NCI-H2196 treated with DMSO at 0.1 percent for 48 hours (cell line): ENCODE results near the gene LTV1.
"Not testable (repeated sequence)": the region's sequence is repeated elsewhere in the genome, so short reads cannot be mapped to it uniquely, and the experiment has no call there.

Experiments used
- DNase-seq: peaks from one replicate; lab custom pipeline; 2025; ENCODE audit not compliant: unreplicated experiment; lab: John Stamatoyannopoulos, UW

The LTV1 gene

GRCh38 chr6:143840595-143841265 lies 2.4 kb upstream of the LTV1 start:
- DNase-seq, result no peak

- DNase-seq, result no peak
These were observed 657 bp upstream of the LTV1 start for GRCh38 chr6:143842461-143842901.

GRCh38 chr6:143843677-143843999 lies 500 bp downstream of the LTV1 start:
- no peak for DNase-seq

DNA sequence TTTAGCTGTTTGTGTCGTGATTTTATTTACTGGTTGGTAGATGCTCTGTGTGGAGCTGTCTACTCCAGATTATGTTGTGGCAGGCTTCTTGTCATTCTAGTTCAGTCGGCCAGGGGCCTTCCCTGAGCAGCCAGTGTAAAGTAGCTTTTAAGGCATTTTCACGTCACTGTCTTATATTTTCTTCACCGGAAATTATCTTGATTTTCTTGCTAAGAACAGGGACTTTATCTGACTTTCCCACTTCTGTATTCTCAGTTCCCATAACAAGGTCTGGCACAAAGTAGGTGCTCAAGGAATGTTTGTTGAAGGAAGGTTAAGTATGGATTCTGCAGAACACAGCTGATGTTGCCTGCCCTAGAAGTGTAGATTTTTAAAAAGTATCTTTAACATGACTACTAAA lies 868 bp downstream of the LTV1 start:
- DNase-seq, result no peak

- DNase-seq, result no peak
These were observed 1.9 kb downstream of the LTV1 start for GRCh38 chr6:143845033-143845432.

DNA sequence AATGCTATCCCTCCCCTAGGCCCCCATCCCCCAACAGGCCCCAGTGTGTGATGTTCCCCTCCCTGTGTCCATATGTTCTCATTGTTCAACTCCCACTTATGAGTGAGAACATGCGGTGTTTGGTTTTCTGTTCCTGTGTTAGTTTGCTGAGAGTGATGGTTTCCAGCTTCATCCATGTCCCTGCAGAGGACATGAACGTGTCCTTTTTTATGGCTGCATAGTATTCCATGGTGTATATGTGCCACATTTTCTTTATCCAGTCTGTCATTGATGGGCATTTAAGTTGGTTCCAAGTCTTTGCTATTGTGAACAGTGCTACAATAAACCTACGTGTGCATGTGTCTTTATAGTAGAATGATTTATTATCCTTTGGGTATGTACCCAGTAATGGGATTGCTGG lies 8.6 kb downstream of the LTV1 start:
- DNase-seq, result not testable (repeated sequence)

DNA sequence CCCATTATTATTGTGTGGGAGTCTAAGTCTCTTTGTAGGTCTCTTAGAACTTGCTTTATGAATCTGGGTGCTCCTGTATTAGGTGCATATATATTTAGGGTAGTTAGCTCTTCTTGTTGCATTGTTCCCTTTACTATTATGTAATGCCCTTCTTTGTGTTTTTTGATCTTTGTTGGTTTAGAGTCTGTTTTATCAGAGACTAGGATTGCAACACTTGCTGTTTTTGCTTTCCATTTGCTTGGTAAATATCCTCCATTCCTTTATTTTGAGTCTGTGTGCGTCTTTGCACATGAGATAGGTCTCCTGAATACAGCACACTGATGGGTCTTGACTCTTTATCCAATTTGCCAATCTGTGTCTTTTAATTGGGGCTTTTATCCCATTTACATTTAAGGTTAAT lies 11.9 kb downstream of the LTV1 start:
- DNase-seq, result not testable (repeated sequence)

GRCh38 chr6:143856762-143857161 lies 13.6 kb downstream of the LTV1 start:
- not testable (repeated sequence) for DNase-seq

DNA sequence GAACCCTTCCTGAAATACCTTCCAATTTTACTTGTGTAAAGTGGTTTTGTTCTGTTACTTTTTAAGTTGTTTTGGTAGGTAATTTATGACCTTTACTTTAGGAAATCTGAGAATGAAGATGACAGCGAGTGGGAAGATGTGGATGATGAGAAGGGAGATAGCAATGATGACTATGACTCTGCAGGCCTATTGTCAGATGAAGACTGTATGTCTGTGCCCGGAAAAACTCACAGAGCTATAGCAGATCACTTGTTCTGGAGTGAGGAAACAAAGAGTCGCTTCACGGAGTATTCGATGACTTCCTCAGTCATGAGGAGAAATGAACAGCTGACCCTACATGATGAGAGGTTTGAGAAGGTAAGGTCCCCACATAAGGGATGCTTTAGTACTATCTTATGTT lies 14.5 kb downstream of the LTV1 start:
- no peak for DNase-seq

GRCh38 chr6:143859891-143860660 lies 16.9 kb downstream of the LTV1 start:
- no peak for DNase-seq

GRCh38 chr6:143863771-143864170 lies 20.6 kb downstream of the LTV1 start:
- no peak for DNase-seq

GRCh38 chr6:143864234-143864633 lies 21.1 kb downstream of the LTV1 start, which contains the start of gene ZC2HC1B:
TSS of gene ZC2HC1B (plus strand) at chr6:143864474. CDS start at chr6:143864540, 66 bp downstream.
- no peak for DNase-seq

DNA sequence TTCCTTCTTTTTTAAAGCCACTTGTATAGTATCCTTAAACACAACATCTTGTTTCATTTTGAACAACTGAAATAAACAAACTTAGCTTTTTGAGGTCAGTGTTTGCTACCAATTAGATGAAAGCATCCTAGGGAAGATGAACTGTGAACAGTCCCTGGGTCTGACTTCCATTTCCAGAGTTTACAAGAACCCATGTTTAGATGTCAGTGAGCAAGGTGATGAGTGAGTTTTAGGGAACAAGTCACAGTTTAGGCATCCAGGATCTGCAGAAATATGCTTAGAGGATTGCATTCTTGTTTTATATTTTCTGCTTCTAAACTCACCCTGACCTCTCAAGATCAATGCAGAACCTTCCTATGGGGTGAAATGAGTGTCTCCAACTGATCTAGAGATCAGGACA lies 24.1 kb downstream of the LTV1 start:
- DNase-seq, result no peak

DNA sequence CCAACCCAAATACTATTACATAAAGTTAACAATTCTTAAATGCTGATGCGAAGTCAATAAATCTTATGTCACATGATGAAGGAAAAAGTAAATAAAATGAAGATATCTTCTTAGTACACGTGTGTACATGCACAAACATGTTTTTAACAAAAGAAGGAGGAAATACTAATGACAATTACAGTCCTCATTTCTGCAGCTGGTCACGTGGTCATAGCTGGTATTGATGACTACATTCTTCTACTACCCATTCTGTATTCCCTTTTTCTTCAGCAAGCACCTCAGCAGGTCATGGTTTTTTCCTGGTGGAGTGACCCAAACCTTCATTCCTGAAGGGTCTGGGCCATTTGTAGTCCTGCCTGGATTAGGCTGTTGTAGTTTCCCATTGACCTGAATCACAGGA lies 25.7 kb downstream of the LTV1 start:
- DNase-seq, result not testable (repeated sequence)

DNA sequence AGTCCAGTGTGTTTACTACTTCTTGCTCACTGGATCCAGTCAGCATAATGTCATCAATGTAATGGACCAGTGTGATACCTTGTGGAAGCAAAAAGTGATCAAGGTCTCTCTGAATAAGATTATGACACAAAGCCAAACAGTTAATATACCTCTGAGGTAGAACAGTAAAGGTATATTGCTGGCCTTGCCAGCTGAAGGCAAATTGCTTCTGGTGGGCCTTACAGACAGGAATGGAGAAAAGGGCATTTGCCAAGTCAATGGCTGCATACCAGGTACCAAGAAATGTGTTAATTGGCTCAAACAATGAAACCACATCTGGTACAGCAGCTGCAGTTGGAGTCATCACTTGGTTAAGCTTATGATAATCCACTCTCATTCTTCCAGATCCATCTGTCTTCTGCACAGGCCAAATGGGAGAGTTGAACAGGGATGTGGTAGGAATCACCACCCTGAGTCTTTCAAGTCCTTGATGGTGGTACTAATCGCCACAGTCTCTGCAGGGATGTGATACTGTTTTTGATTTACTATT lies 28.1 kb downstream of the LTV1 start:
- DNase-seq, result not testable (repeated sequence)

GRCh38 chr6:143872201-143872600 lies 29.1 kb downstream of the LTV1 start:
- no peak for DNase-seq

GRCh38 chr6:143873600-143873999 lies 30.5 kb downstream of the LTV1 start:
- DNase-seq, result not testable (repeated sequence)

- DNase-seq, result not testable (repeated sequence)
These were observed 31.4 kb downstream of the LTV1 start for GRCh38 chr6:143874503-143874902.

GRCh38 chr6:143877584-143878271 lies 34.6 kb downstream of the LTV1 start:
- no peak for DNase-seq

DNA sequence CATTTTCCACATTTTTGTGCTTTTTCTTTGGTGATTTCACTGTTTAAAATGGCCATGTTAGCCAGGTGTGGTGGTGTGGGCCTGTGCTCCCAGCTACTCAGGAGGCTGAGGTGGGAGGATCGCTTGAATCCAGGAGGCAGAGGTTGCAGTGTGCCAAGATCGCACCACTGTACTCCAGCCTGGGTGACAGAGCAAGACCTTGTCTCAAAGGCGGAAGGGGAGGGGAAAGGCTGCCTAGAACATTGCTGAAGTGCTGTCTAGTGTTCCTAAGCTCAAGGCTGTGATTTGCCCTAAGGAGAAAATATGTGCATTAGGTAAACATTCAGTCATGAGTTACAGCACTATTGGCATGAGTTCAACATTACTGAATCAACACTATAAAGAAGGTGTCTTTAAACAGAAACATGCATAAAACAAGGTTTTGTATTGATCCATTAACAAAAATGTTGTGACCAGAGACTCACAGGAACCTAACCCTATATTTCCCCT lies 35.2 kb downstream of the LTV1 start:
- DNase-seq, result no peak

GRCh38 chr6:143880412-143880811 lies 37.3 kb downstream of the LTV1 start:
- DNase-seq, result no peak
